Activated T-helper 1 cell treated with anti-CD3 and anti-CD28 coated beads, Interleukin-12 subunit alpha, Interleukin-12 subunit beta, Interleukin-2, Interleukin-4 antibody, amounts not matched to agents 30 ng/mL and 10 ng/mL and 1 ng/mL, durations not matched to agents 14 hours and 24 hours and 36 hours (primary cell): Measurements from ENCODE around the gene CRIP2. TPM values are rescaled to one million over a fixed set of nuclear protein-coding genes. Genes with fewer than 3 reads are reported as not detected.

Source experiments
- DNase-seq: peaks from one replicate; pipeline ENCODE4 v3.0.0; 2021; ENCODE audit warnings: low spot score
- H3K27ac Mint-ChIP-seq: one replicate; pipeline ENCODE4 v1.8.0; 2021; ENCODE audit warnings: mild to moderate bottlenecking, mixed read lengths
- H3K27me3 Mint-ChIP-seq: one replicate; pipeline ENCODE4 v1.8.0; 2022; ENCODE audit warnings: mild to moderate bottlenecking, moderate library complexity, mixed read lengths; ENCODE audit not compliant: insufficient read depth
- H3K36me3 Mint-ChIP-seq: one replicate; pipeline ENCODE4 v1.8.0; 2021; ENCODE audit warnings: low read depth, mixed read lengths
- H3K4me1 Mint-ChIP-seq: one replicate; pipeline ENCODE4 v1.8.0; 2021; ENCODE audit warnings: low read depth, mixed read lengths
- H3K4me3 Mint-ChIP-seq: one replicate; pipeline ENCODE4 v1.8.0; 2021; ENCODE audit warnings: mild to moderate bottlenecking, moderate library complexity, mixed read lengths
- H3K9me3 Mint-ChIP-seq: one replicate; pipeline ENCODE4 v1.8.0; 2021; ENCODE audit warnings: mixed read lengths
- intact Hi-C: fragments of 100-400 bp; cut with micrococcal nuclease; formaldehyde crosslinking; loops from one replicate; pipeline ENCODE4 v1.15.1; 2024
- total RNA-seq: library from RNA; stranded (reverse); gene quantifications from 2 replicates; pipeline ENCODE4 v1.2.3, GENCODE V29; 2022

CRIP2 gene
- total RNA-seq, 1 donor from 2014 or later, result not detected

- no peaks in the 10 kb centered on the region for H3K9me3 Mint-ChIP-seq
- H3K36me3 Mint-ChIP-seq, result no peaks in the 10 kb centered on the region
- intact Hi-C loops, result loop anchor here (5.0 kb wide), 1 partner anchor 128 kb away; no protein-coding TSS in a partner anchor
- no peak overlapping the region for H3K4me3 Mint-ChIP-seq
- DNase-seq, result no peak
- no peaks in the 10 kb centered on the region for H3K4me1 Mint-ChIP-seq
- no peaks in the 10 kb centered on the region for H3K27me3 Mint-ChIP-seq
- no peak overlapping the region for H3K27ac Mint-ChIP-seq
Measured at GRCh38 chr14:105499256-105500035, 24.8 kb downstream of the CRIP2 start.

- no peak overlapping the region for H3K4me3 Mint-ChIP-seq
- H3K36me3 Mint-ChIP-seq, result no peaks in the 10 kb centered on the region
- DNase-seq, result no peak
- H3K27ac Mint-ChIP-seq, result no peak overlapping the region
- no peaks in the 10 kb centered on the region for H3K4me1 Mint-ChIP-seq
- H3K27me3 Mint-ChIP-seq, result no peaks in the 10 kb centered on the region
- intact Hi-C loops, result no loop called here
- H3K9me3 Mint-ChIP-seq, result no peaks in the 10 kb centered on the region
Measured at GRCh38 chr14:105500036-105500725, 25.6 kb downstream of the CRIP2 start.

GRCh38 chr14:105500726-105501101 is 26.1 kb downstream of the CRIP2 start:
- no peak overlapping the region for H3K4me3 Mint-ChIP-seq
- DNase-seq, result no peak
- no peaks in the 10 kb centered on the region for H3K4me1 Mint-ChIP-seq
- no peaks in the 10 kb centered on the region for H3K36me3 Mint-ChIP-seq
- no peaks in the 10 kb centered on the region for H3K9me3 Mint-ChIP-seq
- H3K27ac Mint-ChIP-seq, result no peak overlapping the region
- intact Hi-C loops, result no loop called here
- peaks cover 1% of the 10 kb centered on the region for H3K27me3 Mint-ChIP-seq

GRCh38 chr14:105501504-105502291 is 27.1 kb downstream of the CRIP2 start:
- peaks cover 3% of the 10 kb centered on the region for H3K27me3 Mint-ChIP-seq
- H3K27ac Mint-ChIP-seq, result no peak overlapping the region
- intact Hi-C loops, result no loop called here
- H3K36me3 Mint-ChIP-seq, result no peaks in the 10 kb centered on the region
- no peaks in the 10 kb centered on the region for H3K4me1 Mint-ChIP-seq
- H3K9me3 Mint-ChIP-seq, result no peaks in the 10 kb centered on the region
- no peak for DNase-seq
- H3K4me3 Mint-ChIP-seq, result no peak overlapping the region

- DNase-seq, result no peak
- peaks cover 2% of the 10 kb centered on the region for H3K4me1 Mint-ChIP-seq
- H3K27ac Mint-ChIP-seq, result peak overlapping the region; percentile 9
- no peak overlapping the region for H3K4me3 Mint-ChIP-seq
- intact Hi-C loops, result no loop called here
- H3K9me3 Mint-ChIP-seq, result no peaks in the 10 kb centered on the region
- peaks cover 9% of the 10 kb centered on the region for H3K27me3 Mint-ChIP-seq
- no peaks in the 10 kb centered on the region for H3K36me3 Mint-ChIP-seq
Measured at GRCh38 chr14:105502446-105503295, 28.1 kb downstream of the CRIP2 start.

- no peak overlapping the region for H3K27ac Mint-ChIP-seq
- H3K9me3 Mint-ChIP-seq, result no peaks in the 10 kb centered on the region
- no peaks in the 10 kb centered on the region for H3K36me3 Mint-ChIP-seq
- no peak for DNase-seq
- intact Hi-C loops, result no loop called here
- H3K4me1 Mint-ChIP-seq, result peaks cover 7% of the 10 kb centered on the region
- H3K4me3 Mint-ChIP-seq, result no peak overlapping the region
- H3K27me3 Mint-ChIP-seq, result peaks cover 14% of the 10 kb centered on the region
Measured at GRCh38 chr14:105503296-105503640, 28.6 kb downstream of the CRIP2 start.

- Mint-ChIP-seq H3K27ac (no peak overlapping the region), H3K4me3 (no peak overlapping the region), H3K4me1 (peaks cover 7% of the 10 kb centered on the region), H3K36me3 (no peaks in the 10 kb centered on the region), H3K27me3 (peaks cover 17% of the 10 kb centered on the region), H3K9me3 (no peaks in the 10 kb centered on the region)
- DNase-seq, result no peak
- intact Hi-C loops, result no loop called here
Measured at GRCh38 chr14:105503935-105504692, 29.5 kb downstream of the CRIP2 start.

GRCh38 chr14:105505101-105505500 is 30.5 kb downstream of the CRIP2 start:
- no peak for DNase-seq
- Mint-ChIP-seq H3K4me3 (no peak overlapping the region), H3K27me3 (peaks cover 19% of the 10 kb centered on the region), H3K4me1 (peaks cover 7% of the 10 kb centered on the region), H3K27ac (no peak overlapping the region), H3K9me3 (no peaks in the 10 kb centered on the region), H3K36me3 (no peaks in the 10 kb centered on the region)
- intact Hi-C loops, result no loop called here

GRCh38 chr14:105507247-105507646 is 32.6 kb downstream of the CRIP2 start:
- Mint-ChIP-seq H3K4me3 (no peak overlapping the region), H3K27ac (no peak overlapping the region)
- intact Hi-C loops, result no loop called here

GRCh38 chr14:105508069-105508468 is 33.4 kb downstream of the CRIP2 start:
- H3K36me3 Mint-ChIP-seq, result no peaks in the 10 kb centered on the region
- no peak overlapping the region for H3K27ac Mint-ChIP-seq
- peaks cover 21% of the 10 kb centered on the region for H3K27me3 Mint-ChIP-seq
- no peak overlapping the region for H3K4me3 Mint-ChIP-seq
- H3K9me3 Mint-ChIP-seq, result no peaks in the 10 kb centered on the region
- intact Hi-C loops, result no loop called here
- H3K4me1 Mint-ChIP-seq, result peaks cover 7% of the 10 kb centered on the region
- DNase-seq, result no peak

More at GRCh38 chr14:105507247-105507646, 32.6 kb downstream of the CRIP2 start:
- DNase-seq, result no peak
- Mint-ChIP-seq H3K36me3 (no peaks in the 10 kb centered on the region), H3K4me1 (peaks cover 7% of the 10 kb centered on the region), H3K27me3 (peaks cover 19% of the 10 kb centered on the region), H3K9me3 (no peaks in the 10 kb centered on the region)

GRCh38 chr14:105508601-105509000 is 34.0 kb downstream of the CRIP2 start:
- no peak overlapping the region for H3K4me3 Mint-ChIP-seq
- no peak for DNase-seq
- no peaks in the 10 kb centered on the region for H3K36me3 Mint-ChIP-seq
- H3K4me1 Mint-ChIP-seq, result peaks cover 7% of the 10 kb centered on the region
- no peak overlapping the region for H3K27ac Mint-ChIP-seq
- intact Hi-C loops, result no loop called here
- H3K9me3 Mint-ChIP-seq, result no peaks in the 10 kb centered on the region
- H3K27me3 Mint-ChIP-seq, result peaks cover 21% of the 10 kb centered on the region

- Mint-ChIP-seq H3K4me1 (no peaks in the 10 kb centered on the region), H3K36me3 (peaks cover 2% of the 10 kb centered on the region), H3K9me3 (peaks cover 3% of the 10 kb centered on the region), H3K27ac (no peak overlapping the region), H3K27me3 (peaks cover 21% of the 10 kb centered on the region), H3K4me3 (no peak overlapping the region)
- no peak for DNase-seq
- intact Hi-C loops, result no loop called here
Measured at GRCh38 chr14:105517096-105517495, 42.5 kb downstream of the CRIP2 start.
